ENCODE data around the gene ATRIP.
"Not testable (repeated sequence)": the region's sequence is repeated elsewhere in the genome, so short reads cannot be mapped to it uniquely, and the experiment has no call there.

Gene ATRIP

DNA sequence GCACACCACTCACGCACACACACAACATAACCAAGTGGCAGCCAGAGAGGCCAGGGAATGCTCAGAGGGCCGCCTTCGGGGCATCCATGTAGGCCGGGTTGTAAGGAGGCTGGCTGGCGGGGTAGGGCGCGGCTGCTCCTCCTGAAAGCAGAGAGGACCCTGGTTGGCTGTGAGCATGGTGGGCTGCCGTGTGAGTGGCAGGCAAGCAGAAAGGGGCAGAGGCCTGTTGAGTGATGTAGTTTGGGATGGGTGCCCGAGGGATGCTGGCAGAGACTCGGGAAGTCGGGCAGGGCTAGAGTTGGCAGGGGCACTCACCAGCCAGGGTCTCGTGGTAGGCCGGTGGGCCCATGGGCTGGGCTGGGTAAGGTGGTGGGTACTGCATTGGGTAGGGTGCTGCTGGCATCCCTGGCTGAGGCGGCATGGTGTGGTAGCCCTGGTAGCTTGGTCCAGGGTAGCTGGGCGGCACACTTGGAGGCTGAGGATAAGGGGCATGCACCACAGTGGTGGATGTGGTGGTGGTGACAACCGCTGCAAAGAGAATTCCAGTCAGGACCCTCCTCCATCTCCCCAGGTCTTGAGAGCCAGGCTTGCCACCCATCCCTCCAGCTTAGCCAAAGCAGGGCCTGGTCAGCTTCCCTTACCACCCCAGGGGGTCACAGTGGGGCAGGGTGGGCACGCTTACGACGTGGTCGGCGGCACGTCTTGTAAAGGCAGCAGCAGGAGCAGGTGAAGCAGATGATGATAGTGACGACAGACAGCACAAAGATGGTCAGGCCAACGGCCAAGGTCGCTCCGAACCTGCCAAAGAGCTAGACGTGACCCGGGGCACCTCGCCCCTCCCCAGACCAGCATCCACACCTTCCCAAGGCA, 22.7 kb downstream of the ATRIP start:
- DNase-seq (ENCODE audit: low read depth) = no peak

DNA sequence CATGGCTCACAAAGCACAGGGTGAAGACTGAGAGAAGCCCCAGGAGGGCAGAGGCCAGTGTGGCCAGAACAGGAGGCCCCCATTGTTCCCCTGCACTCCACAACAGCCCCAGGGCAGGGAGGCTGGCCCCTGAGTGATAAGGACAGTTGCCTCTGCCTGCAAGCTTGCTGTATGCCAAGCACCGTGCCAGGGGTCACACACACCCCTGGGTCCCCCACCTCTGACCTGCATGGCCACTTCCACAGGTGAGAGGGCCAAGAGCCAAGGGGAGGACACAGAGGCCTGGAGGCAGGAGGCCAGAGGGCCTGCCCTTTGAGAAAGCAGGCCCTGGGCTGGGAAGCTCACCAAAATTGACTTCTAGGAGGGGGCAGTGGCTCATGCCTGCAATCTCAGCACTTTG, 23.7 kb downstream of the ATRIP start:
- DNase-seq (ENCODE audit: low read depth) = no peak

DNA sequence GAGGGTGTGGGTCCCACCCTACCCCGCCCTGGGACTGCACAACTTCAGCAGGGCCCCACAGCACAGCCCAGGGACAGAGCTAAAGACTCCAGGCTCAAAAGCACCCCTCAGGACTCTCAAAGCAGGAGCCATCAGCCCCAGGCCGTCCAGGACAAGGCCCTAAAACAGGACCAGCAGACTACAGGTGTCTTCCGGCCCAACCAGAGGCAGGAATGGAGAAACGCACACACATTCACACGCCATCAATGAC, 26.1 kb downstream of the ATRIP start:
- no peak for DNase-seq (ENCODE audit: low read depth)

DNA sequence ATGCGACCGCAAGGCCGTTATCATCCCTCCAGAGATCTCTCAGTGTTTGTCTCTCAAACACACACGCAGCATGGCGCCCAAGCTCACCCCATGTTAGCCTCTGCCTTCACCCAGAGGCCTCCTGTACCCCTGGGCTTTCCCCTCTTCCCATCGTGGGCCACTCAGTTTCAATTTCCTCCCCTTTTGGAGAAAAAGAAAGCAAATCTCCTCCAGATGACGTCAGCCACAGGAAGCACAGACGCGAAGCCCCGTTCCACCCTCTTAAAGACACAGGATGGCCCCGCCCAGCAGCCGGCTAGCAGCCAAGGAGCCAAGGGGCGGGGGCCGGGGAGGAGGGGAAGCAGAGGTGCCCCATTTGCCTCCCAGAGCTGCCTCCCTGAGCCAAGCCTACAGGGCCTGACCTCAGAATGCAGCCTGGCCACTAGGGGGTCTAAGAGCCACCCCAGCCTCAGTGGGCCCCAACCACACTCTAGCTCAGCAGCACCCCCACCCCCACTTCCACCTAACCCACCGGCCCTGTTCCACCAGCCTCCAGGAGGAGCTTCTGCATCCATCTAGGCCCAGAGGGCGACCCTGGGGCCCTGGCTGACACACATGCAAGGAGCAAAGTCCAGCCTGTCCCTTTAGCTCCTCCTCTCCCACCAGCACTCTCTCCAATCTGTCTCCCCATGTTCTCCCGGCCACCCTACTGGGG, 26.5 kb downstream of the ATRIP start:
- DNase-seq (ENCODE audit: low read depth) = peak; percentile 88

DNA sequence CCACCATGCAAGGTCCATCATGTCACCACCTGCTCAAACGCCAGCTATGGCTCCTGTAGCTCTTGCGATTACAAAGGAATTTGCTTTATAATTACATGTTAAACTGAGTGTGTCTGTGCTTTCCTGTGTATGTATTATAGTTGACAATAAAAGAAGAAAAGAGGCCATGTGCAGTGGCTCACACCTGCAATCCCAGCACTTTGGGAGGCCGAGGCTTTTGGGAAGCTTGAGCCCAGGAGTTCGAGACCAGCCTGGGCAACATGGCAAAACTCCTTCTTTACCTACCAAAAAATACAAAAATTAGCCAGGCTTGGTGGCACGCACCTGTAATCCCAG, 27.0 kb downstream of the ATRIP start:
- no peak for DNase-seq (ENCODE audit: low read depth)

DNA sequence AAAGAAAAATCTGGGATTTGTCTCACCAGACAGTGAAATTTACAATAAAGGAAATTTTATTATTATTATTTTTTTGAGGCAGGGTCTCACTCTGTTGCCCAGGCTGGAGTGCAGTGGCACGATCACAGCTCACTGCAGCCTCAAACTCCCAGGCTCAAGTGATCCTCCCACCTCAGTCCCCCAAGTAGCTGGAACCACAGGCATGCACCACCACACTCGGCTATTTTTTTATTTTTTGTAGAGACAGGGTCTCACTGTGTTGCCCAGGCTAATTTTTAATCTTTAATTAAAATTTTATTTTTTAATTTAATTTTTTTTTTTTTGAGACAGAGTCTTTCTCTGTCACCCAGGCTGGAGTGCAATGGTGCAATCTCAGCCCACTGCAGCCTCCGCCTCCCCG, 27.5 kb downstream of the ATRIP start:
- DNase-seq (ENCODE audit: low read depth) = not testable (repeated sequence)

DNA sequence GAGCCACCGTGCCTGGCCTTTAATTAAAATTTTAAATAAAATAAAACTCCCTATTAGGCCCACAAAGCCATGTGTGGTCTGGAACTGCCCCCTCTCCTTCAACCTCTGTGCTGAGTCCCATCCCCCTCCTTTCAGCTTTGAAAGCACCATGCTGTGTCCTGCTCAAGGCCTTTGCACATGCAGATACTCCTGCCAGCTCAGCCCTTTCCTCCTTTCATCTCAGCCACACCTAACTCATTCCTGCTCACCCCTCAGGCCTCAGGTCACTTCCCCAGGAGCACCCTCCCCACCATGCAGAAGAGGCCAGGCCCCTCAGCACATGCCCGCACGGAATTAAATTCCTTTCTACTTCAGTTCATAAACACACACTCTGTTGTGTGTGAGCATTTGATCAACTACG, 28.1 kb downstream of the ATRIP start:
- no peak for DNase-seq (ENCODE audit: low read depth)

DNA sequence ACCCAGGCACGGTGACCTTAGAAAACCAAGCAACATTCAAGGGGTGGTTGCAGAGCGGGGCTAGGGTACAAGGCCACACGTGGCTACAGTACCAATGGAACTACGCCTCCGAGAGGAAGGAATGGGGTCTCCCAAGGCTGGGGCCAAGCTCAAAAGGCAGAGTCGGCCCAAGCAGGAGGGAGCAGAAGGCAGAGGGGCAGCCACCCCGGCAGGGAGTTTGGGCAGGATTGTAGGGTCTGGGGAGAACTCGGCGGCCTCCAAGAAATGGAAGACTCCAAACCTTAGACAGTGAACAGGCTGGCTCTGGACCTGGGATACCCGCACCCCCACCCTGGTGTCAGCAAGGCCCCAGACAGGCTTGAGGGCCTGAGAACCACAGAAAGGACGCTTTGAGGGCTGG, 28.7 kb downstream of the ATRIP start:
- DNase-seq (ENCODE audit: low read depth) = no peak

DNA sequence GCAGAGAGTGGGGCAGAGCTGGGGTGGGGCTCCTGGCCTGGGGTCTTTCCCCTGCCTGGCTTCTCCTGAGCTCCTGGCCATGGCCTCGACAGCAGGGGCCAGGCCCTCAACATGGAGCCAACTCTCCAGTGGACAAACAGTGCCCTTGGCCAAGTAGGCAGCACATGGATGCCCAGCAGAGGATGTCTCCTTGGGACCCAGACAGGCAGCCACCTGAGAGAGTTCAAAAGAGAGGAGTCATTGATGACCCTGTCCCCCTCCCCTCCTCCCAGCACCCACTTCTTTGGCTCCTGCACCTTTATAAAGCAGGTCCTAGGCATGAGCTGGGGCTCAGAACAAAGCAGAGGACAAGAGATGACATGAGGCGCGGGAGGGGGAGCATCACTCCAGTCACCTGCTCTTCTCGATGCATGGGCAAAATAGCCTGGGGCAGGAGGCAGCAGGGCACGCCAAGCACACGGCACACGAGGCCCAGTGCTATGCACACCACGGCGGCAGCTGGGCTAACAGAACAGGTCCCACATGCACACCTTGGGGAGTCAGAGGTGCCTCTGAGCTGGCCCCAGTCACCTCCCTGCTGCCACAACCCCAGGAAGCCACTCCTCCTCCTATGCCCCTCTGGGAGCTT, 30.0 kb downstream of the ATRIP start:
- DNase-seq (ENCODE audit: low read depth) = no peak

DNA sequence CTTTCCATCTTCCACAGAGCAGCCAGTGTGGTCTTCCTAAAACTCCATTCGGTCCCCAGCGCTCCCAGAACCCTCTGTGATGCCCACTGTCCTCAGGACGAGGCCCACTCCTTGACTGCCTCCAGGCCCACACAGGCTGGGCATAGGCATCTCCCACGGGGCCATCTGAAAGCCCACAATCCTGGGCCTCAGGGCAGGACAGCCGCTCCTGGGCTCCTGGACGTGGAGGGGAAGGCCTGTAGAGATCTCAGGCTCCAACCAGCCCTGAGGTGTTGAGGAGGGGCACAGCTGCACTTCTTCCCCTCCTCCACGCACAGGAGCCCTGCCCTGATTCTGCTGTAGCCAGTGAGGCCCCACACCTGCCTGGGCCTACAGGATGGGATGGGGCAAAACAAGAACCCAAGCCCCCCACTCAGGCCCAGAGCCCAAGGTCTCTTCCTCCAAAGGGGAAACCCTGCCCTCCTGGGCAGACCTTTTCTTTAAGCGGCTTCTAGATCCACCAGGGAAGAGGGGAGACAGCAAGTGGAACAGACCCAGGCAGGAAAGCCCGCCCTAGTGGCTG, 31.5 kb downstream of the ATRIP start:
- no peak for DNase-seq (ENCODE audit: low read depth)

DNA sequence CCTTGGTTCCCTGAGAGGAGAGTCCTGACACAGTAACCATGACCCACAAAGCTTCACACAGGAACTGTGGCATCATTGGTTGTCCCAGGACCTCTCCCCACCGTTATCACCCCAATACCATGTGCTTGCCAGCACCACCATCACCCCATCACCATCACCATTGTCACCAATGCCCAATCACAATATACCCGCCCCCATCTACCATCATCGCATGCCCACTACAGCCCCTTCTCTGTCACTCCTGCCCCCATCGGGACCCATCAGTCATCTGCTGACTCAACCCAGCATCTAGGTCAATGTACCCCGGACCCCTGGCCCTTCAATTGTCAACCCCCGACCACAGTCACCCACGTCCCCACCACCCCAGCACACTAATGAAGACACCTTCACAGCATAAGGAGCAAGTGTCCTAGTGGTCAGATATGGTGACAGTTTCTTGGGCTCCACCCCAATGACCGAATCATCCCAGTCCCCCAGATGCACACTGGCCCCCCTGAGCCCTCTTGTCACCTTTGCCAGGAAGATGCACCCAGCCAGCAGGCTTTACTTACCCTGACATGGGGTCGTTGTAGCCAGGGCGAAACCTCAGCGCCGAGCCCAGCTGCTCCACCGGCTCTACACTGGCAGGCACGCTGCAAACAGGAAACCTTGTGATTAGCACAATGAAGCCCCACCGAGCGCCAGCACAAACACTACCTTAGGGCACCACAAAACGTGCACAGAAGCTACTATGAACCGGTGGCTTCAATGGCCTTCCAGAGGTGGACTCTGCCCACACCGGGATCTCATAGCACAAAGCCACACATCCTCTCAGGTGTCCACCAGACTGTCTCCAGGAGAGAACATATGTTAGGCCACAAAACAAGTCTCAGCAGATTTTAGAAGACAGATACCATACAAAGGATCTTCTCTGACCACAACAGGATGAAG, 32.4 kb downstream of the ATRIP start:
- DNase-seq (ENCODE audit: low read depth) = no peak

DNA sequence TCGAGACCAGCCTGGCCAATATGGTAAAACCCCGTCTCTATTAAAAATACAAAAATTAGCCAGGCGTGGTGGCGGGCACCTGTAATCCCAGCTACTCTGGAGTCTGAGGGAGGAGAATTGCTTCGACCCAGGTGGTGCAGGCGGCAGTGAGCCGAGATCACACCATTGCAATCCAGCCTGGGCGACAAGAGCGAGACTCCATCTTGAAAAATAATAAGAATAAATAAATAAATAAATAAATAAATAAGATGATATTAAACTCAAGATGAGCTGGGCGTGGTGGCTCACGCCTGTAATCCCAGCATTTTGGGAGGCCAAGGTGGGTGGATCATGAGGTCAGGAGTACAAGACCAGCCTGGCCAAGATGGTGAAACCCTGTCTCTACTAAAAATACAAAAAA, 34.4 kb downstream of the ATRIP start:
- not testable (repeated sequence) for DNase-seq (ENCODE audit: low read depth)

DNA sequence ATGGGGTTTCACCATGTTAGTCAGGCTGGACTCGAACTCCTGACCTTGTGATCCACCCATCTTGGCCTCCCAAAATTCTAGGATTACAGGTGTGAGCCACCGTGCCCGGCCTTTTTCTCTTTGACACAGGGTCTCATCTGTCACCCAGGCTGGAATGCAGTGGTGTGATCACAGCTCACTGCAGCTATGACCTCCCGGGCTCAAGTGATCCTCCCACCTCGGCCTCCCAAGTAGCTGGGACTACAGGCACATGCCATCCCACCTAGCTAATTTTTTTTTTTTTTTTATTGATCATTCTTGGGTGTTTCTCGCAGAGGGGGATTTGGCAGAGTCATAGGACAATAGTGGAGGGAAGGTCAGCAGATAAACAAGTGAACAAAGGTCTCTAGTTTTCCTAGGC, 36.3 kb downstream of the ATRIP start:
- DNase-seq (ENCODE audit: low read depth) = not testable (repeated sequence)

DNA sequence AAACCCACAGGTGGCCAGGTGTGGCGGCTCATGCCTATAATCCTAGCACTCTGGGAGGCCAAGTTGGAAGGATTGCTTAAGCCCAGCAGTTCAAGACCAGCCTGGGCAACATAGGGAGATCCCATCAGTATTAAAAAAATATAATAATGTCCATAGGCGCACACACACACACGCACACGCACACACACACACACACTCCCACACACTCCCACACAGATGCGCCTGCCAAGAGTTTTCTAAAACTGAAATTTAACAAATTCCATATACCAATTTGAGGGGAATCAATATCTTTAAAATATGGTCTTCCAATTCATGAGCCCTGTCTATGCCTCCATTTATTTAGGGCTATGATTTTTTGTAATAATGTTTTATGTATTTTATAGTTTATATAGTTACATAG, 40.4 kb downstream of the ATRIP start:
- DNase-seq (ENCODE audit: low read depth) = no peak

DNA sequence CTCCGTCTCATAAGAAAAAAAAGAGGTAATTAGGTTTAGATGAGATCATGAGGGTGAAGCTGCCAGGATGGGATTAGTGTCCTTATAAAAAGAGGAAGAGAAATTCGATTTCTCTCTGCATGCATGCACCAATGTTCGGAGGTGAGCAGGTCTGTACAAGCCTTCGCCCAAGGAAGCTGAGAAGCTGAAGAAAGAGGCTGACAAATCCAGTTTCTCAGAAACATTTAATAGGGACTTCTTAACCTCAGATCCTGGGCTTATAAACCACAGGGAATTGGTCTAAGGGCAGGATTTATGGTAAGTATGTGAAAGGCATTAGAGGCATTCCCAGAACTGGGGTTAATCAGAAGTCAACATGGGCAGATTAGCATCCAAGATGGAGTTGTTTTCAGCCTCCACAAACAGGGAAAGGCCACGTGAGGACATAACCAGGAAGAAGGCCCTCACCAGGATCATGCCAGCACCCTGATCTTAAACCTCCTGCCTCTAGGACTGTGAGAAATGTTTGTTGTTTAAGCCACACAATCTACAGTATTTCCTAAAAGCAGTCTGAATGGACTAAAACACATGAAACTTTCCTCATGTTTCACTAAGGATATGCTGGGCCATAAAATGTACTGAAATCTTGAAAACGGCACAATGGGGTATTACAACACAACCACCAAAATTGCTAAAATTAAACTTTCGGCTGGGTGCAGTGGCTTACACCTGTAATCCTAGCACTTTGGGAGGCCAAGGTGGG, 46.1 kb downstream of the ATRIP start:
- no peak for DNase-seq (ENCODE audit: low read depth)

DNA sequence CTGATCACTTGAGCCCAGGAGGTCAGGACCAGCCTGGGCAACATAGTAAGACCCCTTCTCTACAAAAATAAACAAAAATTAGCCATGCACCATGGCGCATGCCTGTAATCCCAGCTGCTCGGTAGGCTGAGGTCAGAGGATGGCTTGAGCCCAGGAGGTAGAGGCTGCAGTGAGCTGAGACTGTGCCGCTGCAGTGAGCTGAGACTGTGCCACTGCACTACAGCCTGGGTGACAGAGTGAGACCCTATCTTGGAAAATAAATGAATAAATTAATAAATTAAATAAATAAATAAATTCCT, 46.6 kb downstream of the ATRIP start:
- no peak for DNase-seq (ENCODE audit: low read depth)

DNA sequence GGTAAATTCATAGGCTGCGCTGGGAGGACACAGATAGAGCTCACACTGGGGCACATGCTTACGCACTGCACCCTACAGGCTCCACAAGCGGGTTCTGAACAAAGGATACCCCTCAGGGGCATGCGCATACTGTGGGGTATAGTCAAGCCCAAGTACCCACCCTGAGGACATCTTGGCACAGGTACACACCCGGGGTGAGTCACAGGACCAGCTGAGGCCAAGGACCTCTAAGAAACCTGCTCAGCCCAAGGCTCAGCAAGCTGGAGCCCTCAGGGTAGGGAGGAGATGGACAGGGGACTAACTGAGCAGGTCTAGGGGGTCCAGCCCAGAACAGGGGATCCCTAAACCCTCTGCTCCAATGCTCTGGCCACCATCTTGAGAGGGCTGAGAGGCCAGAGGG, 54.1 kb downstream of the ATRIP start:
- no peak for DNase-seq (ENCODE audit: low read depth)

DNA sequence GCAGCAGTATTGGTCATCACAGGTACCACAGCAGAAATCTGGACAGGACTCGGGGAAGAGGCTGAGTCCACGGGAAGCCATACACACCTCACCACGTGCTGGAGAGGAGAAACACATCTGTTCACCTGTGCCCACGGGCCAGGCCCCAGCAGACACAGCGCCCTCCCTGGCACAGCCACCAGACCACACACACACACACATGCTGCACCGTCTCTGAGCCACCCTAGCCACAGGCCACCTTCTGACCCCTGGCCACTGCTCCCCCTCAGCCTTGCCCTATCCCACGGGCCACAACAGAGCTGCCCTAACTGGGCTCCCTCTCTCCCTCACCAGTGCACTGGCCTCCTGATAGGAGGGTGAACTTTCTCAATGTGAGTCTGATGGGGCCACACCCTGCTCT, 54.7 kb downstream of the ATRIP start:
- no peak for DNase-seq (ENCODE audit: low read depth)

DNA sequence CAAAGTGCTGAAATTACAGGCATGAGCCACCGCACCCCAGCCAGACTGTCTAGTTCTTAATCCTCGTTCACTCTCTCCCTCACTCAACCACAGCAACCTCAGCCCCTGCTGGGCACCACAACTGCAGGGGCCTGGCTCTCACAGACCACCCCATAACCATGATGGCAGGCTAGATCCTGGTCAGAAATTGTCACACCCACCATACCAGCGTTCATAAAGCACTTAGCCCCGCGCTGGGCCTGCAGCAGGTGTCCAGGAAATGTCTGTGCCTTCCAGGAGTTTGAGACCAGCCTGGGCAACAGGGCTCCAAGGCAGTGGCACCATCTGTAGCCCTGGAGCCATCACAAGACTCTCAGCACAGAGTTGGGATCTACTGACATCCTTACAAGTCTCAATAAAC, 55.6 kb downstream of the ATRIP start:
- DNase-seq (ENCODE audit: low read depth) = no peak

DNA sequence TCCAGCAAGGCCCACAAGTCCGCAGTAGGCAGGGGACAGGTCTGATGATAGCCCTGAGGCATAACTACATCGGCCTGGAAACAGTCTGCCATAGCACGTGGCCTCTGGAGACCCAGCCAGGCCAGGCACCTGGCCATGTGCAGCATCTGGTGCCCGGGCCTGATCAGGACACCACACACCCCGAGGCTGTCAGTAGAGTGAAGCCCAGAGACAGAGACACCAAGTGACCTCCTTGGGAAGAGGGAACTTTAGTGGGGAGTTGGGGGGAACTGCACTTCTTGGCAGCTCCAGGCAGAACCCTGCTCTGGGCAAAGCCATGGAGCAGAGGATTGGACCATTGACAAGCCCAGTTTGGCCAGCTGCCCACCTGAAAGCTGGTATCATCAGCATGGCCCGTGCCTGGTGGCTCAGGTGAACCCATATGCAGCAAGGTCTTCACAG, 56.2 kb downstream of the ATRIP start:
- no peak for DNase-seq (ENCODE audit: low read depth)

DNA sequence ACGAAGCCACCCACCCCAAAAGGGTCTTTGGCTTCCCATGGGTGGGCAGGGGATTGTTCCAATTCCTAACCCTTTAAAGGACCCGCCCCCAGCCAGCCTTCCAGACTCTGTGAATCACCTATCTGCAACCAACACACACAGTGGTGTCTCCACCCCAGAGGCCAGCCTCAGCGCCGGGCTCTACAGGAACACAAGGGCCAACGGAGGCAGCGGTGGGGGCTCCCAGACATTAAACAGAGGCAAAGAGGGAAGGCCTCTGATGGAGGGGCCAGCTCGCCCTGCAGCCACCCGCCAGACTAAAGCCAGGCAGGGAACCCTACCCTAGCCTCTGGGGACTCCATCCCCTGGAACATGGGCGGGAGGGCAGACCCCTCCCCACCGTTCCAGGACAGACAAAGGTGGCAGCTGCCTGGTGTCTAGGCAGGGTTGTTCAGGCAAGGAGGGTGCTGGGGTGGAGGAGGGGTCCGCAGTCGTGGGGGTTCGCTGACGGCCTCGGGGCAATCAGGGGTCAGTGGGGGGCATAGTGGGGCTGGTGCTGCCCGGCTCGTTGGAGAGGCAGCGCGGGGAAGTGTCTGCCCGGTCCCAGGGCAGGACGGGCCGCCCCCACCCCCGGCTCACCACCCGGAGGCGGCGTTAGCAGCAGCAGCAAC, 57.0 kb downstream of the ATRIP start:
- no peak for DNase-seq (ENCODE audit: low read depth)
